Neural progenitor cell (in vitro differentiated cells): ENCODE measurements around the gene CYP27B1. TPM values are rescaled to one million over a fixed set of nuclear protein-coding genes. Genes with fewer than 3 reads are reported as not detected.

Experiments used
- DNase-seq: peaks from one replicate; pipeline ENCODE4 v3.0.0-alpha.2; 2016; ENCODE audit warnings: low spot score
- H2AFZ ChIP-seq: fragments of 200-600 bp; sonication (generic); replicated peaks from 2 replicates; pipeline ENCODE4 v1.6.1; 2016; ENCODE audit warnings: antibody characterized with exemption
- H3F3A ChIP-seq: fragments of 200-600 bp; sonication (generic); 2 replicates; pipeline ENCODE4 v1.6.1; 2016; ENCODE audit warnings: antibody characterized with exemption, low read depth
- H3K27ac ChIP-seq: fragments of 200-600 bp; sonication (generic); 2 replicates; pipeline ENCODE4 v1.5.1; 2016; ENCODE audit warnings: mild to moderate bottlenecking
- H3K27me3 ChIP-seq: fragments of 200-600 bp; sonication (generic); 2 replicates; pipeline ENCODE4 v1.6.1; 2016; ENCODE audit warnings: mild to moderate bottlenecking, moderate library complexity
- H3K36me3 ChIP-seq: fragments of 200-600 bp; sonication (generic); 2 replicates; pipeline ENCODE4 v1.5.1; 2016
- H3K4me1 ChIP-seq: fragments of 200-600 bp; sonication (generic); 2 replicates; pipeline ENCODE4 v1.6.1; 2016; ENCODE audit warnings: mixed run types
- H3K4me2 ChIP-seq: fragments of 200-600 bp; sonication (generic); 2 replicates; pipeline ENCODE4 v1.6.1; 2016
- H3K4me3 ChIP-seq: fragments of 200-600 bp; sonication (generic); 2 replicates; pipeline ENCODE4 v1.5.1; 2016
- H3K79me2 ChIP-seq: fragments of 200-600 bp; sonication (generic); 2 replicates; pipeline ENCODE4 v1.6.1; 2016; ENCODE audit warnings: low read depth
- H3K9ac ChIP-seq: fragments of 200-600 bp; sonication (generic); 2 replicates; pipeline ENCODE4 v1.6.1; 2016
- H3K9me3 ChIP-seq: fragments of 200-600 bp; sonication (generic); 2 replicates; pipeline ENCODE4 v1.5.1; 2016; ENCODE audit warnings: low read depth
- H4K20me1 ChIP-seq: fragments of 200-600 bp; sonication (generic); 2 replicates; pipeline ENCODE4 v1.6.1; 2016; ENCODE audit warnings: low read depth
- H3K27ac Mint-ChIP-seq: 3 replicates; pipeline ENCODE4 v1.8.0; 2021; ENCODE audit warnings: mixed read lengths
- H3K27me3 Mint-ChIP-seq: 2 replicates; pipeline ENCODE4 v1.8.0; 2022; ENCODE audit warnings: low read depth, mild to moderate bottlenecking, inconsistent platforms, moderate library complexity, mixed read lengths; ENCODE audit not compliant: insufficient read depth
- H3K36me3 Mint-ChIP-seq: 3 replicates; pipeline ENCODE4 v1.8.0; 2021; ENCODE audit warnings: mixed read lengths
- H3K4me1 Mint-ChIP-seq: 3 replicates; pipeline ENCODE4 v1.8.0; 2021; ENCODE audit warnings: mixed read lengths
- H3K4me3 Mint-ChIP-seq: 3 replicates; pipeline ENCODE4 v1.8.0; 2021; ENCODE audit warnings: mild to moderate bottlenecking, moderate library complexity, mixed read lengths
- H3K9me3 Mint-ChIP-seq: 3 replicates; pipeline ENCODE4 v1.8.0; 2020; ENCODE audit warnings: mixed read lengths
- EZH2 ChIP-seq: fragments of 200-600 bp; sonication (generic); IDR thresholded peaks from 2 replicates; pipeline ENCODE4 v1.6.1; 2017; ENCODE audit warnings: antibody characterized with exemption, mild to moderate bottlenecking, moderate library complexity
- EZH2phosphoT487 ChIP-seq: fragments of 200-600 bp; sonication (generic); IDR thresholded peaks from 2 replicates; pipeline ENCODE4 v1.6.1; 2017; ENCODE audit warnings: antibody characterized with exemption
- total RNA-seq: library from RNA; depleted of rRNA; stranded (reverse); fragments of >200 nt; gene quantifications from 2 replicates; pipeline ENCODE4 v1.2.3, GENCODE V29; 2015; ENCODE audit warnings: low replicate concordance
- TF ChIP-seq, protein P1 (sequence below): fragments of 200-600 bp; sonication (generic); IDR thresholded peaks from 2 replicates; pipeline ENCODE4 v1.5.1; 2017; ENCODE audit warnings: antibody characterized with exemption, mild to moderate bottlenecking

The CYP27B1 gene
- total RNA-seq, 1 donor from 2014 or later = 0.17 TPM

- Mint-ChIP-seq H3K4me3 (peak overlapping the region; percentile 86), H3K36me3 (peaks cover 2% of the 10 kb centered on the region), H3K9me3 (peaks cover 7% of the 10 kb centered on the region), H3K27ac (no peak overlapping the region), H3K27me3 (peaks cover 41% of the 10 kb centered on the region), H3K4me1 (peaks cover 12% of the 10 kb centered on the region)
- no peak for DNase-seq
- H3K36me3 ChIP-seq = no peaks in the 10 kb centered on the region
- H3K79me2 ChIP-seq = no peaks in the 10 kb centered on the region
- H3K4me2 ChIP-seq = peak overlapping the region; percentile 94
- peak overlapping the region; percentile 77 for H3K4me3 ChIP-seq
- no peak overlapping the region for H3K9ac ChIP-seq
- no peaks in the 10 kb centered on the region for H3K9me3 ChIP-seq
- H2AFZ ChIP-seq = peak overlapping the region; percentile 63
- H3F3A ChIP-seq = no peaks in the 10 kb centered on the region
- H3K27ac ChIP-seq = no peak overlapping the region
- TF ChIP-seq, protein P1, sequence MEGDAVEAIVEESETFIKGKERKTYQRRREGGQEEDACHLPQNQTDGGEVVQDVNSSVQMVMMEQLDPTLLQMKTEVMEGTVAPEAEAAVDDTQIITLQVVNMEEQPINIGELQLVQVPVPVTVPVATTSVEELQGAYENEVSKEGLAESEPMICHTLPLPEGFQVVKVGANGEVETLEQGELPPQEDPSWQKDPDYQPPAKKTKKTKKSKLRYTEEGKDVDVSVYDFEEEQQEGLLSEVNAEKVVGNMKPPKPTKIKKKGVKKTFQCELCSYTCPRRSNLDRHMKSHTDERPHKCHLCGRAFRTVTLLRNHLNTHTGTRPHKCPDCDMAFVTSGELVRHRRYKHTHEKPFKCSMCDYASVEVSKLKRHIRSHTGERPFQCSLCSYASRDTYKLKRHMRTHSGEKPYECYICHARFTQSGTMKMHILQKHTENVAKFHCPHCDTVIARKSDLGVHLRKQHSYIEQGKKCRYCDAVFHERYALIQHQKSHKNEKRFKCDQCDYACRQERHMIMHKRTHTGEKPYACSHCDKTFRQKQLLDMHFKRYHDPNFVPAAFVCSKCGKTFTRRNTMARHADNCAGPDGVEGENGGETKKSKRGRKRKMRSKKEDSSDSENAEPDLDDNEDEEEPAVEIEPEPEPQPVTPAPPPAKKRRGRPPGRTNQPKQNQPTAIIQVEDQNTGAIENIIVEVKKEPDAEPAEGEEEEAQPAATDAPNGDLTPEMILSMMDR = no peak
- H3K4me1 ChIP-seq = peaks cover 3% of the 10 kb centered on the region
- H4K20me1 ChIP-seq = peaks cover 24% of the 10 kb centered on the region
- peaks cover 82% of the 10 kb centered on the region for H3K27me3 ChIP-seq
Measured at GRCh38 chr12:57725851-57726150, 41.1 kb downstream of the CYP27B1 start.

GRCh38 chr12:57724936-57725740, 41.7 kb downstream of the CYP27B1 start:
- DNase-seq = no peak
- no peaks in the 10 kb centered on the region for H3K36me3 ChIP-seq
- H3K4me1 Mint-ChIP-seq = peaks cover 12% of the 10 kb centered on the region
- peaks cover 3% of the 10 kb centered on the region for H3K4me1 ChIP-seq
- peaks cover 7% of the 10 kb centered on the region for H3K9me3 Mint-ChIP-seq
- H3K4me3 Mint-ChIP-seq = peak overlapping the region; percentile 47
- no peaks in the 10 kb centered on the region for H3F3A ChIP-seq
- peaks cover 39% of the 10 kb centered on the region for H3K27me3 Mint-ChIP-seq
- H3K27me3 ChIP-seq = peaks cover 75% of the 10 kb centered on the region
- no peak overlapping the region for H2AFZ ChIP-seq
- H3K4me2 ChIP-seq = no peak overlapping the region
- H3K4me3 ChIP-seq = no peak overlapping the region
- H3K9ac ChIP-seq = no peak overlapping the region
- H3K9me3 ChIP-seq = no peaks in the 10 kb centered on the region
- H3K27ac Mint-ChIP-seq = no peak overlapping the region
- TF ChIP-seq EZH2 = no peak
- H3K27ac ChIP-seq = no peak overlapping the region
- peaks cover 21% of the 10 kb centered on the region for H4K20me1 ChIP-seq
- peaks cover 2% of the 10 kb centered on the region for H3K36me3 Mint-ChIP-seq
- H3K79me2 ChIP-seq = no peaks in the 10 kb centered on the region

DNA sequence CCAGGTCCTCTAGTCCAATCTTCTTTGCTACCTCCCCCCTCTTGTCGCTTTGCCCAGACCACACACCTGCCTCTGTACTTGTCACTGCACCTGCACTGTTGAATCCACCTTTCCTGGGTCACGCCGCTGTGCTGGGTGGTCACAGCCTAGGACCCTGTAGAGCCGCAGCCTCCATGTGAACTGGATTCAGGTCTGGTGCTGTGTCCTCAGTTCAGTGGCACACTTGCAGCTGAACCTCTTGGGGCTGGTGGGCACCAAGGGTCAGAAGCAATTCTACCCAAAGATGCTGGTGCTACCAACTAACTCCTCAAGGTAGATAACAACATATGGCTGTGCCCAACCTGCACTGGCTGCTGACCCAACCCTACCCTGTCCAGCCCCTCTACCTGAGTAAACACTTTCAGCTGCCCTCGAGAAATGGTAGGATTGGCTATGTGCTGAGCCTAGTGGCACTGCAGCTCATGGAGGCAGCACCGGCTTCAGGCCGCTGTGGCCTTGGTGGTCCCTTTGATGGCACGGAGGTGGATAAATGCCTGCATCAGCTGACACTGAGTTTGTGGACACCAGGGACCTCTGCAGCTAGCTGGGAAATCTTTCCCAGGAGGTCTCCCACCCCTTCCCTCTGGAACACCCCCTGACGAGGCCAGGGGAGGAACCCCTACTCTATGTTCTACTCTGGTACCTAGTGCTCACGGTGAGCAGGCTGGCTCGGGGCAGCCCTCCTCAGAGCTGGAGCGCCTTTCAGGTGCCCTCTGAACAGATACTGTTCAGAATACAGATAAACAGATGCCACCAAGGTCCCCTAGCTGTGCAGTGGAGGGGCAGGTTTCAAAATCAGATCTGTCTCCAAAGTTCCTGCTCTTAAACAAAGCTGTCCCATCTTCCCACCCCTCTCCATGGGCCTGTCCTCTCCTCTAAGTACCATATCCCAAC, 42.6 kb downstream of the CYP27B1 start:
- peaks cover 20% of the 10 kb centered on the region for H4K20me1 ChIP-seq
- H3K27me3 ChIP-seq = peaks cover 67% of the 10 kb centered on the region
- no peak overlapping the region for H3K27ac Mint-ChIP-seq
- H3F3A ChIP-seq = no peaks in the 10 kb centered on the region
- H3K9me3 Mint-ChIP-seq = peaks cover 7% of the 10 kb centered on the region
- TF ChIP-seq EZH2 = no peak
- TF ChIP-seq, protein P1 = no peak
- no peak for TF ChIP-seq EZH2phosphoT487
- peak overlapping the region; percentile 47 for H3K4me3 Mint-ChIP-seq
- peaks cover 35% of the 10 kb centered on the region for H3K27me3 Mint-ChIP-seq
- peaks cover 3% of the 10 kb centered on the region for H3K4me1 ChIP-seq
- no peaks in the 10 kb centered on the region for H3K36me3 ChIP-seq
- H3K79me2 ChIP-seq = no peaks in the 10 kb centered on the region
- no peak for DNase-seq
- H3K27ac ChIP-seq = no peak overlapping the region
- H3K4me3 ChIP-seq = no peak overlapping the region
- H2AFZ ChIP-seq = no peak overlapping the region
- H3K36me3 Mint-ChIP-seq = peaks cover 6% of the 10 kb centered on the region
- H3K9ac ChIP-seq = no peak overlapping the region
- H3K4me2 ChIP-seq = no peak overlapping the region
- peaks cover 12% of the 10 kb centered on the region for H3K4me1 Mint-ChIP-seq
- no peaks in the 10 kb centered on the region for H3K9me3 ChIP-seq

- no peak overlapping the region for H3K4me2 ChIP-seq
- no peak overlapping the region for H2AFZ ChIP-seq
- H3K36me3 Mint-ChIP-seq = peaks cover 8% of the 10 kb centered on the region
- H3F3A ChIP-seq = no peaks in the 10 kb centered on the region
- no peaks in the 10 kb centered on the region for H3K79me2 ChIP-seq
- no peak overlapping the region for H3K4me3 ChIP-seq
- H4K20me1 ChIP-seq = peaks cover 20% of the 10 kb centered on the region
- H3K27me3 Mint-ChIP-seq = peaks cover 30% of the 10 kb centered on the region
- no peak for TF ChIP-seq EZH2
- no peak for TF ChIP-seq EZH2phosphoT487
- TF ChIP-seq, protein P1 = no peak
- peaks cover 60% of the 10 kb centered on the region for H3K27me3 ChIP-seq
- no peak overlapping the region for H3K27ac ChIP-seq
- H3K4me1 Mint-ChIP-seq = peaks cover 12% of the 10 kb centered on the region
- no peak overlapping the region for H3K27ac Mint-ChIP-seq
- no peaks in the 10 kb centered on the region for H3K36me3 ChIP-seq
- H3K4me1 ChIP-seq = peaks cover 3% of the 10 kb centered on the region
- H3K9me3 Mint-ChIP-seq = peaks cover 5% of the 10 kb centered on the region
- H3K9me3 ChIP-seq = no peaks in the 10 kb centered on the region
- DNase-seq = no peak
- no peak overlapping the region for H3K9ac ChIP-seq
- H3K4me3 Mint-ChIP-seq = peak overlapping the region; percentile 24
Measured at GRCh38 chr12:57723630-57723962, 43.3 kb downstream of the CYP27B1 start.
